Measurements from ENCODE around the gene LAMB1. TPM values are rescaled to one million over a fixed set of nuclear protein-coding genes. Genes with fewer than 3 reads are reported as not detected.

LAMB1 gene
- total and polyA plus RNA-seq, 2 of the 13 experiments (the other 11 are each of a cell fraction or from before 2014, with no cell fraction given): 109 to 124 TPM

GRCh38 chr7:107977048-107977447, 25.9 kb downstream of the LAMB1 start:
- Histone ChIP-seq H3K4me1 (ENCODE audit: insufficient read depth, low read length) (peaks cover 17% of the 10 kb centered on the region), H3K27me3 (ENCODE audit: control insufficient read depth in 1 of 2, insufficient read depth in 2 of 2, low read length in 2 of 2) (no peaks in the 10 kb centered on the region), H3K36me3 (replicated peaks in 1 of 2; ENCODE audit: control insufficient read depth in 1 of 2, insufficient read depth in 2 of 2, low read length in 2 of 2) (peaks cover 27 to 75% of the 10 kb centered on the region in 2 experiments), H3K9me3 (ENCODE audit: low read length) (no peaks in the 10 kb centered on the region), H3K79me2 (ENCODE audit: insufficient read depth, low read length) (no peaks in the 10 kb centered on the region), H2AFZ (ENCODE audit: low read length) (no peak overlapping the region), H3K4me2 (ENCODE audit: low read depth, low read length) (no peak overlapping the region), H3K4me3 (replicated peaks in 1 of 3; ENCODE audit: insufficient read depth in 1 of 3, low read depth in 2 of 3, low read length in 3 of 3) (no peak overlapping the region), H4K20me1 (ENCODE audit: insufficient read depth, low read length) (no peaks in the 10 kb centered on the region), H3K27ac (ENCODE audit: extremely low read length, insufficient read depth, low read length) (no peak overlapping the region), H3K9ac (ENCODE audit: insufficient read depth, low read depth, low read length) (no peak overlapping the region)
- DNase-seq (ENCODE audit: low spot score) (no peak), FAIRE-seq (no peak), ATAC-seq (no peak)
- TF ChIP-seq KLF6 (CRISPR knock-in tag; IDR thresholded peaks at IDR 0.05): no peak
- no peak for TF ChIP-seq LBX2 (CRISPR knock-in tag; IDR thresholded peaks at IDR 0.05; ENCODE audit: borderline replicate concordance)
- no peak for TF ChIP-seq SP1 (IDR thresholded peaks at IDR 0.05)
- TF ChIP-seq SP1 (CRISPR knock-in tag; IDR thresholded peaks at IDR 0.05): no peak
- no peak for TF ChIP-seq SALL1 (CRISPR knock-in tag; IDR thresholded peaks at IDR 0.05)
- no peak for TF ChIP-seq ZNF782 (CRISPR knock-in tag; IDR thresholded peaks at IDR 0.05; ENCODE audit: borderline replicate concordance)
- TF ChIP-seq ZFY (CRISPR knock-in tag; IDR thresholded peaks at IDR 0.05): no peak
- TF ChIP-seq ZNF264 (CRISPR knock-in tag; IDR thresholded peaks at IDR 0.05): no peak
- no peak for TF ChIP-seq RNF2 (conservative IDR thresholded peaks at IDR 0.05; ENCODE audit: low read depth)
- no peak for TF ChIP-seq ZNF335 (CRISPR knock-in tag; IDR thresholded peaks at IDR 0.05)
- TF ChIP-seq ZNF703 (CRISPR knock-in tag; IDR thresholded peaks at IDR 0.05; ENCODE audit: borderline replicate concordance): no peak
- TF ChIP-seq ZNF256 (CRISPR knock-in tag; conservative IDR thresholded peaks at IDR 0.05): no peak
- no peak for TF ChIP-seq HNRNPL (IDR thresholded peaks at IDR 0.05; ENCODE audit: low read depth, low read length)
- no peak for TF ChIP-seq HMG20A (CRISPR knock-in tag; IDR thresholded peaks at IDR 0.05; ENCODE audit: borderline replicate concordance)
- TF ChIP-seq ATAD3A (CRISPR knock-in tag; IDR thresholded peaks at IDR 0.05): no peak
- no peak for TF ChIP-seq RARA (CRISPR knock-in tag; IDR thresholded peaks at IDR 0.05)
- TF ChIP-seq HOXA5 (CRISPR knock-in tag; IDR thresholded peaks at IDR 0.05): no peak
- TF ChIP-seq ZNF468 (CRISPR knock-in tag; IDR thresholded peaks at IDR 0.05): no peak
- ChIA-PET POLR2A (no interaction called here), CTCF (ENCODE audit: low intra/inter-chr PET ratio, low total read pairs) (no interaction called here)
- intact Hi-C loops (cut with micrococcal nuclease; ENCODE audit: unreplicated experiment) (no loop called here), in situ Hi-C loops (cut with HindIII; ENCODE audit: extremely low pct_ligation_motif_present, low pct_unique_long_range_greater_than_20kb) (no loop called here)
- no TSS peak for BruUV-seq (replicated peaks)
- WGBS (ENCODE audit: low lambda C conversion rate): 97% methylated on average over 4 of the region's 4 CpGs

Data from HepG2 (cell line).